HG02970 (cell line): ENCODE results near the gene IQSEC3.

ENCODE experiments used
- ATAC-seq: cut with Tn5 transposase; IDR thresholded peaks from one replicate; pipeline ENCODE4 v1.9.1; 2021; ENCODE audit warnings: mild to moderate bottlenecking, moderate library complexity, moderate number of reproducible peaks; ENCODE audit not compliant: unreplicated experiment, low FRiP score

IQSEC3 gene

GRCh38 chr12:227286-227915 is 160.8 kb downstream of the IQSEC3 start:
- ATAC-seq, result no peak
